GM18867 (cell line): ENCODE data around the gene ADA.

ENCODE experiments used
- ATAC-seq: cut with Tn5 transposase; IDR thresholded peaks from one replicate; pipeline ENCODE4 v1.9.1; 2021; ENCODE audit warnings: mild to moderate bottlenecking, moderate library complexity; ENCODE audit not compliant: unreplicated experiment

Gene ADA

DNA sequence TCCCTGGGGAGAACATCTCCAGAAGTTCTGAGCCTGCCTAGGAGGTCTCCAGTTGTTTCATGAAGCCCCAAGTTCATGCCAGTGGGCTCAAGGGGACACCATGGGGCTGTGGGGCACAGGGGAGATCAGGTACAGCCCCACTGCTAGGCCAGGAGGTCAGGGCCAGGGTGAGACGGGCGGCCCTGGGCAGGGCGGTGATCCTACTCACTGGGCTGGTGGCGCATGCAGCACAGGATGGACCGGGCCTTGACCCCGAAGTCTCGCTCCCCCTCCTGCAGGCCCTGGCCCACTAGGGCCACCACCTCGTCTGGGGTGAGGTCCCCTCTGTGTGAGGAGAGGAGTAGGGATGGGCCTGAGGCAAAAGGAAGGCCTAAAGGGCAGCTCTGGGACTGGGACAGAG lies 26.1 kb downstream of the ADA start:
- no peak for ATAC-seq

DNA sequence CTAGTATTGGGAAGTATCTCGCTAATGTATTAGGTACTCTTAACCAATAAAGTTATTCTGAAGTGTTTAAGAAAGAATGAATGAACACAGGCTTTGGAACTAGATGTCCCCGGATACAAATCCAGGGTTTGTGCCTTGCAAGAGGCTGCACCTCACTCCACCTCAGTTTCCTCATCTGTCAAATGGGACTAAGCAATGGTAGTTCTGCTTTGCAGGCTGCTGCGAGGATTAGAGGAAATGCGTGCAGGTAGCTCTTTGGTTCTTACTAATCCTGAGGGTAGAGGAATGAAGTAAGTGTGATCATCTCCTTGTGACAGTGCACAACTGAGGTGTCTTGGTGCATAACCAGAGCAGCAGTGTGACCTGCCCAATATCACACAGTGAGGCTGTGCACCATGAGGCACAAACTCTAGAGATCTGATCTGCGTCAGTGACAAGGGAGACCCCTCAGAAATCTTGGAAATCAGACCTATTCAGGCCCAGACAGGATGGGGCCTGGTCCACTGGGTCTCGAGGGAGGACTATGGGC lies 26.7 kb downstream of the ADA start:
- ATAC-seq = no peak

DNA sequence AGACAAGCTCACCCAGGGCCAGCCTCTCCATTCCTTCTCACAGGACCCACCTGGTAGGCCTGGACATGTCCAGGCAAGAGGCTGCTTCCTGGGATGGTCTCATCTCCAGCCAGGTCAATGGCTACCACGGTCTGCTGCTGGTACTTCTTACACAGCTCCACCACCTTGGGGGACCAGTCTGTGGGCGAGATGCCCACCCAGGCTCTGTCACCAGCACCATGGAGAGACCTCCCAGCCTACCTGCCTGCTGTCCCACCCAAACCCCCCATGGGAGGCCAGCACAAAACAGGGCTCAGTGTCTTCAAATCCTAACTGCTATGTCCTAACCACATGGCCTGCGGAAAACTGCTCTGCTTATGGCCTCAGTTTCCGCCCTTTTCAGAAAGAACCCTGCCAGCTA lies 27.3 kb downstream of the ADA start:
- no peak for ATAC-seq

DNA sequence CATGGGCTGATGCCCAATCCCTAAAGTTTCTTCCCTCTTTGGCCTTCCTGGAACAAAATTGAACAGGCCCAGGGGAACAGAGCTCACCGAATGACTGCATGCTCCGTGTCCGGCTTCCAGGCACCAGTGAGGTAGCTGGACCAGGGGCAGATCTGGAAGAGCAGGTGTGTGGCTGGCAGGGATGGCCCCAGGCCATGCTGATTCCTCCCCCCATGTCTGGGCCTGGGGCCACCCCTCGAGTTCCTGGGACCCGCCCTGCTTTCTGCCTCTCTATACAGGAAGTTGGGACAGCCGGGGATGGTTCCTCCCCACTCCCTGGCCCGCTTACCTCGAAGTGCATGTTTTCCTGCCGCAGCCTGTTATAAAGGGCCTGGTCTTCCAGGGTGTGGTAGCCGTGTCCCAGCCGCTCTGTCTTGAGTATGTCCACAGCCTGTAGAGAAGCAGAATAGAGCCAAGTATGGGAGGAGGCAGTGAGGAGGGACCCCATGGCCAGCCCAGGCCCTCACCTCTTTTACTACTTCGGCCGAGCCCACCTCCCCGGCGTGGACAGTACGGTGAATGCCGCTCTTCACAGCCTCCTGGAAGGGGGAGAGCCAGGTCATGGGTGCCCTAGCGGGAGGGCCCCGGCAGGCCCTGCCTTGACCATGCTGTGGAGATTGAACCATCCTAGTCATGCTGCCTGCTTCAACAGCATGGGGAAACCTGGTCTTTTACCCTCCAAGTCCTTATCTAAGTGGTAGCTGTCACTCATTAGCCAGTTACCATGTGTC lies 28.8 kb downstream of the ADA start:
- no peak for ATAC-seq

DNA sequence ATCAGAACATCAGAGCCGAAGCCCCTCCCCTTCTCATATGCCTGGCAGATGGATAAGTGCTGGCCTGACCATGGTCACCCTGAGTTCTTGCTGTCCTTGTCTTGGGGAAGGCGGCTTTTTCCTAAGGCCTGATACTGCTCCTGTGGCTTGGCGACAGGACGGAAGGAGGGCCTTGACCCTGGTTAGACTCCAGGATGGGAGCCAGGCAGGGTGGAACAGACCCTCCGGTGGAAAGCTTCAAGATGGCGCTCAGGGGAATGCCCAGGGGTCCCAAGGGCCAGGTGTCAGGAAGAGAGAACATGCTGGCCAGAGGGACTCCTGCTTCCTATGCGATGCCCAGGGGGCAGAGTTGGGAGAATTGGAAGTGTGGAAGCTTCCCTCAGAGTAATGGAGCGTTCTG lies 29.6 kb downstream of the ADA start:
- no peak for ATAC-seq

DNA sequence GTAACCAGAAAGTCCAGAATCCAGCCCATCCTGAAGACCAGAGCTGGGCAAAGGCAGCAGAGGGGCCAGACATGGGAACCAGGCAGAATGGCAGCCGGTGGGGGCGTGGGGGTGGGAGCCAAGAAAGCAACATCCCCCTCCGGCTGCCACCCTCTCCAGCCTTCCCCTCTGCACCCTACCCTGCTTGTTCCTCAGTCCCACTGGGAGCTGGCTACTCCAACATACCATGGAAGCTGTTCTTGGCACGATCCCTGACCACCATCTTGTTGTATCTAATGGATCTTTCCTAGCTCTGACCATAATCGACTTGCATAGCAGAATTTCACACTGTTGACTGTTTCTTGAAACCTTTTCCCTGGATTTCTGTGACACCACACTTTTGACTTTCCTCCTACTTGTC lies 30.2 kb downstream of the ADA start:
- ATAC-seq = no peak

DNA sequence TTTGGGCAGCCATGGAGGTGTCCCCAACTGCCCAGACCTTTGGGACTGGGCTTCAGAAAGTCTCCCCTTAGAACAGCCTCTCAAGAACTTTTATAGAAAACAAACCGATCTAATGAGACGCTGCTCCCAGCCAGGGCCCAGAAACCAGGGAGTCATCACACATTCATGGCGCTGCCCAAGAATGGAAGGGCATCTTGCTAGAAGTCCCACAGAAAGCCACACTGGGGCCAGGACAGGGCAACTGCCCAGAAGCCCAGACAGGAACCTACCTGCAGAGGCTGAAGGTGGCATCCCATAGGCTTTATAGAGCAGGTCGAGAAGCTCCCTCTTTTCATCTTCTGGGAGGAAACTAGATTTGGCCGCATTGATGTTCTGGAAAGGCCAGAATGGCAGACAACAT lies 31.5 kb downstream of the ADA start:
- ATAC-seq = no peak

DNA sequence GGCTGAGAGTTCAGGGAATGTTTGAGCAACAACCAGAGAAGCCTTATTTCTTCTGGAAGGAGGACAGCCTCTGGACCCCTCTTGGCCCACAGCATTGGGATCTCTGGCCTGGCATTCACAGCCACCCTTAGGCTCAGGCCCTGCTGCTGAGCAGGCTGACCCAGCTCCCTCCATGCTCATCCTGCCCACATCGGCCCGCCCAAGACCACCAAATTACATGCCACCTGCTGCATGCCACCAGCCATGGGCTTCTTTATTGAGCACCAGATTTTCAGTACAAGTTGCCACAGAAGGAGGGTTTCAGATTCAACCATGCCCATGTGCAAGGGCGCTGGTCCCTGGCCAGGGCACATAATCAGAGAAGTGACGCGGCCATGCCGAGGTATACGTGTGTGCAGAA lies 32.2 kb downstream of the ADA start:
- ATAC-seq = no peak

DNA sequence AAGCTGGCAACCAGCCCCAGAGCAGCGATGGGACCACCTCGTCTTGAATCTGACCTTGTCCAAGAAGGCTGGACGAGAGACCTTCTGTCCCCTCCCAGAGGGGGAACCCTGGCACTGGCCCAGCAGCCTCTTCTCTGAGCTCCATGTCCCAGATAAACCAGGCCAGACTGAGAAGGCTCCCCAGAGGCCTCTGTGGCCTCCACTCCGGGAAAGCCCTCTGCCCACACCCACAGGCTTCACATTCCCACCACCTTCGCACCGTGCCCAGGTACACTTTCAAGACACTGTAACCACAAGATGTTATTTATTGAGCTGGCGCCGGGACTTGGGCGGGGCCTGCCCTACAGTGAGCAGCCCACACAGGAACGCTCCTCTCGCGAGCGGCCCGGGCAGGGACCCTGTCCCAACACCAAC lies 33.2 kb downstream of the ADA start:
- ATAC-seq = no peak

DNA sequence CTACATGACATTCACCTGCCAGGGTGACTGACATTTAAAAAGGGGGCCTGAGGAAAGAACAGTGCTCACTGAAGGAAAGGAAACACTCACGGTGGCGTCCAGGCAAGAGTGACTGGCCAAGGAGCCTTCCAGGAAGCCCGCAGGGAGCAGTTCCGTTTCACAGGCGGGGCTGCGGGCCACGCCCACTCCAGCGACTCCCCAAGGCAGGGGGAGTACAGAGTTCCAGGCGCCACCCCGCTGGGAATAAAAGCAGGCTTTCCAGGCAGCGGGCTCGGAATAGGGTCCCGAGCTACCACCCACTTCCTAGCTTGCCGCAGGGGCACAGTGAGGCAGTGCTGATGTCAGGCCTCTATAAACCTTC lies 34.9 kb downstream of the ADA start:
- no peak for ATAC-seq

DNA sequence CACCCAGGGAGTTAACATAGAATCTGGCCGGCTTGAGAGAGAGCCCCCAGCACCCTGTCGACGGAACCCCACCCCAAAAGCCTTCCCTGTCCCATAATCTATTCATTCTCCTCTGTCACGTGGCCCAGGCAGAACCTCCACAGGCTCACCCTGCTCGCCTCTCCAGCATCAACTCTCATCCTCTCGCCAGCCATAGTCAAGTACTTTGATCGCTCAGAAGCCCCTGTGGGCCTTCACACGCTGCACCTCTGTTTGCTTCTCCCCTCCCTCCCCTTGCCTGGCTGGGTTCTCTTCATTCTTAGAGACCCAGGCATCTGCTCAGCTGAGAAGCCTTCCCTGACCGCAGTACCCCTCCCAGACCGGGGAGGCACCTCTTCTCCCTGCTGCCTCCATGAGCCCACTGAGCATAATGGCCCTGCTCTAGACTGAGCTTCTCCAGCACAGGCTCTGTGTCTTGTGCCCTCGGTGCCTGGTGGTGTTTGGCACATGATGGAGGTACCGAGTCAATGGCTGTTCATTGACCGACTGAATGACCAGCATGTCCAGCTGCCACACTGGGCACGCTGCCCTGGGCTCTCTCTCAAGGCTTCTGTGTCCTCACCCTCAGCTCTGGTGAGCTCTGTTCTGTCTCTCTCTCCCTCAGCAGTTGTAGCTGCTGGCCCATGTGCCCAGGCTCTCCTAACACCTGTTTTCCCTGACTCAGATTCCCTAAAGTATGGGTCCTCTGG lies 35.5 kb downstream of the ADA start:
- no peak for ATAC-seq

DNA sequence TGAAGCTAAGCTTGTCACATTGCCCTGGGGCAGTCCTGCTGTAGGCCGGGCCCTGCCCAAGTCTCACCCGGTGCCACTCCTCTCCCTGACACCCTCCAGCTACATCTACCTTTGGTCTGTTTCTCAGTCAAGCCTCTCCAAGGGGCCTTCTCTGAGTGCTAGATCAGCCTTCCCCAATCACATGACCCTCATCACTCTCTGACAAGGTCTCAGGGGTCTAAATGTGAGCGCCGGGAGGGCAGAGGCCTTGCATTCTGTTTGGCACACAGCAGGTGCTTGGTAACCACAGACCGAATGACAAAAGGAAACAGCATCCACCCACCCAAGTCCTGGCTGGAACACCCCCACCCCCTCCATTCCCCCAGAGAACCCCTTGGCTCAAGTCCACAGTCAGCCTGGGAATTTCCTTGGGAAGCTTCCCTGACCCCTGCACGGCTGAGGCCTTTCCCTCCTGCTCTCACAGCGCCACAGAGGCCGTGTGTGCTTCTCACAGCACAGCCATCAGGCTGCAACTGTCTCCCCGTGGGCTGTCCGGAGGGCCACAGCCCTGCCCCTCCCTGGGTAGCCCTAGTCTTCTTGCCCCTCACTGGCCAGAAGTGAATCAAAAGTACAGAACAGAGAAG lies 36.2 kb downstream of the ADA start:
- no peak for ATAC-seq

DNA sequence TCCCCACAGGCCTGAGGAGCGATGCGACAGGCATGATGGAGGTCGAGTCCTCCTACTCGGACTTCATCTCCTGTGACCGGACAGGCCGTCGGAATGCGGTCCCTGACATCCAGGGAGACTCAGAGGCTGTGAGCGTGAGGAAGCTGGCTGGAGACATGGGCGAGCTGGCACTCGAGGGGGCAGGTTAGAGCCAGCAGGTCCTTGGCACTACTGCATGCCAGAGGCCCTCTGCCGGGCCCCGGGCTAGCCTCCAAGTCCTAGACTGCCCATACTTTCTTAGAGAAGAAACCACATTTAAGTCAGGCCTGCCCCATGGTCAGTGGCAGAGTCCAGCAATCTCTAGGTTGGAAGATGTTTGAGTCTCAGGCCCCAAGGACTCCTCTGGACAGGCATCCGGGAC lies 37.0 kb downstream of the ADA start:
- no peak for ATAC-seq

DNA sequence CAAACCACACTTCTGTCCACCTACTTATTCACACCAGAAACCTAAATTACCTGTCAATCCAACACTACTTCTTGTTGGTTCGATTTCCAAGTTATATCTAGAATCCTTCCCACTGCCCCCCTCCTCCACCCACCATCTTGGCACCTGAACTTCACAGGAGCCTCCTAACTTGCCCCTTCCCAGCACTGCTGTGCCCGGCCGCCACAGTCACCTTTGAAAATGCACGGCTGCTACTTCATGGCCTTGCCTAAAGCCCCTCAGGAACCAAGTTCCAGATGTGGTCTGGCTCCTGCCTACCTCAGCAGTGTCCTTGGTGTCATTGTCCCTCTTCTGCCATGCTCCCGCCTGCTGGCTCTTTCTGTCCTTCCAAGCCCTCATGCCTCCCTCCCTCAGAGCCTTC lies 37.9 kb downstream of the ADA start:
- ATAC-seq = no peak

DNA sequence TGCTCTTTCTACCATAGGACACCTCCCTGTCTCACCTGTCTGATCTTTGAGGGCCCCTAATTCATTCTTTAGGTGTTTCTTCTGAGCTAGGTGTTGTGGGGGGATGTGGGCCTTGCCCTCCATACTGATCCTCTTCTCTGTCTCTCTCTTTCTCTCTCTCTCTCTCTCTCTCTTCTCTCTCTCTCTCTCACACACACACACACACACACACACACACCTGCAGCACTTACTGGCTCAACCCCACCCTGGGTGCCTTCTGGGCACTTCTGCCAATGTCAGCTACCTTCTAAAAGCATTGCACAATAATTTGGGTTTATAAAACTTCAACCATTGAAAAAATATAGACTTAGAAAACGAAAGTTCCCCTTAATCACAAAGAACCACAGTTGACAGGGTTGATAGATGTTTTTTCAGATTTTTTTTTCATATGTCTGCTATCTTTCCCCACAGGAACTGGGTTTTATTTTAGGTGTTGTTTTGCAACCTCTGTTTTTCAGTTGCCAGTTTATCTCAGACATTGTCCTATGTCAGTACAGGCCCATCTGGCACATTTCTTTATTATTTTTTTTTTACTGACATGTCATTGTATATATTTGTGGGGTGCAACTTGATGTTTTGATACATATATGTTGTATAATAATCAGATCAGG lies 41.1 kb downstream of the ADA start:
- ATAC-seq = peak; percentile 10

DNA sequence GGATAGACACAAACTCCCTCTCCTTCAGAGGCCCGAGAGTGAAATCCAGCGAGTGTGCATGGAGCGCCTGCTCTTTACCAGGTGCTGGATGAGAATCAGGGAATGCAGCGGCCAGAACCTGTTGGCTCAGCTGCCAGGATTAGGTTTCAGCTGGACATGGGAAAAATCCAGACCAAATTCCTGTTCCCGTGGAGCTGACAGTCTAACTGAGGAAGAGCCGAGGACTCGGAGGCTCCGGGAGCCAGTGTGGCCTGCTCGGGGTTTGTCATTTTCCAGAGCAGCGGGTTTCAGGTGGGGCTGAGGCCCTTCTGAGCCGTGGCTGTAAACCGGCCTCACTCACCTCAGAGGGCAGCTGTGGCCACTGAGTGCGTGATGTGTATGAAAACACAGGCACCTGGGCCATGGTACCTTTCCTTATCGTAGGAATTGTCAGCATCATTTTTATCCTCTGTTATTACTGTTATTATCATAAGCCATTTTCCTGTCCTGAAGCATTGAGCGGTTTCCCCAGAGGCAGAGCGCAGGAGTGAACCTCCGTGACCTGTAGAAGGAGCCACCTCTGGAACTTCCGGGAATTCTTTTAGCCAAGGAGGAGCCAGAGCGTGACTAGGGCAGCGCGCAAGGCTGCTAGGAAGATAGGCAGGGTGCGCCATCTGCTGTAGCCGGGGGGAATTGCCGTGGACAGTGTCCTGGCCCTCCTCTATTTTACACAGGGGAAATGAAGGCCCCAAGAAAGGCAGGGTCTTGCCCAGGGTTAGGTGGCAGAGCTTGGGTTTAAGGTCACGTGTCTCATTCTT lies 41.8 kb downstream of the ADA start:
- ATAC-seq = peak; percentile 77

DNA sequence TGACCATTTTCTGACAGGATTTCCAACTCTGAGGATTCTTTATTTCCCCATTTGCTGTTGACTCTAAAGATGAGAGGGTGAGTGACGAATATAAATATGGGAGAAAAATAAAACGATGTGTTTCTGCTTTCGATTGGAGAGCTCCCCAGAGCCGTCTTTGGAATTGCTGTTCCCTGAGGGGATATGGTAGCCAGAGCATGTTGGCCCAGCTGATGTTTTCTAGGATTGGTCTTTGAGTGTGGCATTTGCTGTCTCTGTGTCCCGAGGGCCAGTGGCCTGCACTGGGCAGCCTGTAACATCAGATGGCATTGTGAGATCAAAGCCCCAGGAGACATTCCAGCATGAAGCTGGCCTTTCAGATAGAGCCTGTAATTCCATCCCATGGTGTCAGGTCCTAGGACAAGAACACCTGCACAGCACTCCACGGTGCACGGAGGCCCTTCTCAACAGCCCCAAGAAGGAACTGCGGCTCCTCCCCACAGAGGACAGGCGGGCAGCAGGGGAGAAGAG lies 42.4 kb downstream of the ADA start:
- no peak for ATAC-seq

DNA sequence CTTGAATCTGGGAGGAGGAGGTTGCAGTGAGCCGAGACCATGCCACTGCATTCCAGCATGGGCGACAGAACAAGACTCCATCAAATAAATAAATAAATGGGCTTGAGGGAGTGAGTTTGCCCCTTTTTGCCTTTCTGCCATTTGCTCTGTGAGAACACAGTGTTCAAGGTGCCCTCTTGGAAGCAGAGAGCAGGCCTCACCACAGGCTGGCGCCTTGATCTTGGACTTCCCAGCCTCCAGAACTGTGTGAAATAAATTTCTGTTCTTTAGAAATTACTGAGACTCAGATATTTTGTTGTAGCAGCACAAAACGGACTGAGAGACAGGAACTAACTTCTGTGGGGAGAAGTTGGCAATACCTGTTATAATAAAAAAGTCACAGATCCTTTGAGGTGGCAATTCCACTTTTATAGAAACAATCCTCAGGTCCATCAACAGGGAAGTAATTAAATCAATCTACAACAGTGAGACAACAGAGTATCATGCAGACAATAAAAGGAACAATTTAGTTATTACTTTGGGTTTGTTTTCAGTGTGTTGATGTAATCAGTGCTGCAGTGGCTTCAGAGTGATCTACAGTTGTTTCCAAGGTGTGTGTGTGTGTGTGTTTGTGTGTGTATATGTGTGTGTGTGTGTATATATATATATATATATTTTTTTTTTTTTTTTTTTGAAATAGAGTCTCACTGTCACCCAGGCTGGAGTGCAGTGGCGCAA lies 44.6 kb downstream of the ADA start:
- no peak for ATAC-seq

DNA sequence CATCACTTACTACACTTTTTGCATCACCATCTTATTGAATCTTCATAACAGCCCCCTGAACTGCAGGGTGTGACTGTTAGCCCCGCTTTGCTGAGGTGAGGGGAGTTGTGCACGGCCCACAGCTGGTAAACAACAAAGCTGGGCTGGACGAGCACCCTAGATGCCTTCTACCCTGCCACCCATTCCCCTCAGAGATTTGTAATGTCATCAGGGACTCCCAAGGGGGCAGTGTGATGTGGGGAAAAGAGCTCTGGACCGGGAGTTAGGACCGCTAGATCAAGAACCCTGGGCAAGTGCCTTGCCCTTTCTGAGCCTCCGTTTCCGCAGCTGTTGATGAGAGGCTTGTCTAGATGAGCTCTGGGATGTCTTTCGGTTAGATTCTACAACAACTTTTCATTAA lies 48.2 kb downstream of the ADA start:
- no peak for ATAC-seq

DNA sequence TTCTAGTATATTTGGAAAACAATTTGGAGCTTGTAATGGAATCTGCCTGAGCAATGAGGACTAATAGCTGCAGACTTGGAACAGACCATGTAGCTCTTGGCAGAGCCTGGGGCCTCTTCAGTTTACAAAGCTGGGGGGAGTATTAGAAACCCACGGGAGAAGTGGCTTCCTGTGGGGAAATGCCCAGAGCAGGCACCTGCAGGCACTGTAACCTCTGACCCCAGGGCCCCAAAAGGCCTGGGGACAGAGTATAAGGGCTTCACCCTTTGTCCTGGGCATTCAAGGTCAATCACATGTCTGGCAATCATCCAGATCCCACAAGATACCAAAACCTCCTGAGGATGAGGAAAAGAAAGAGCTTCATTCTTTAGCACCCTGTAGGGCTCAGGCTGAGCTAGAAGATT lies 49.7 kb downstream of the ADA start:
- no peak for ATAC-seq
